ENCODE measurements around the gene MORF4L1.
"Not testable (repeated sequence)": the region's sequence is repeated elsewhere in the genome, so short reads cannot be mapped to it uniquely, and the experiment has no call there.

Gene MORF4L1

DNA sequence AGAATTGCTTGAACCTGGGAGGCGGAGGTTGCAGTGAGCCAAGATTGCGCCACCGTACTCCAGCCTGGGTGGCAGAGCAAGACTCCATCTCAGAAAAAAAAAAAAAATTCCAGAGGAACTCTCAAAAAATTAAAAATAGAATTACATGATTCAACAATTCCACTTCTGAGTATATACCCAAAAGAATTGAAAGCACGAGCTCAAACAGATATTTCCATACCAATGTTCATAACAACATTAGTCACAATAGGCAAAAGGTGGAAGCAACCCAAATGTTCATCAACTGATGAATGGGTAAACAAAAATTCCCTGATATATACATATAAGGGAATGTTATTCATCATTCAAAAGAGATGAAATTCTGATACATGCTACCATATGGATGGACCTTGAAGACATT, 16.9 kb upstream of the MORF4L1 start:
- no peak for DNase-seq

DNA sequence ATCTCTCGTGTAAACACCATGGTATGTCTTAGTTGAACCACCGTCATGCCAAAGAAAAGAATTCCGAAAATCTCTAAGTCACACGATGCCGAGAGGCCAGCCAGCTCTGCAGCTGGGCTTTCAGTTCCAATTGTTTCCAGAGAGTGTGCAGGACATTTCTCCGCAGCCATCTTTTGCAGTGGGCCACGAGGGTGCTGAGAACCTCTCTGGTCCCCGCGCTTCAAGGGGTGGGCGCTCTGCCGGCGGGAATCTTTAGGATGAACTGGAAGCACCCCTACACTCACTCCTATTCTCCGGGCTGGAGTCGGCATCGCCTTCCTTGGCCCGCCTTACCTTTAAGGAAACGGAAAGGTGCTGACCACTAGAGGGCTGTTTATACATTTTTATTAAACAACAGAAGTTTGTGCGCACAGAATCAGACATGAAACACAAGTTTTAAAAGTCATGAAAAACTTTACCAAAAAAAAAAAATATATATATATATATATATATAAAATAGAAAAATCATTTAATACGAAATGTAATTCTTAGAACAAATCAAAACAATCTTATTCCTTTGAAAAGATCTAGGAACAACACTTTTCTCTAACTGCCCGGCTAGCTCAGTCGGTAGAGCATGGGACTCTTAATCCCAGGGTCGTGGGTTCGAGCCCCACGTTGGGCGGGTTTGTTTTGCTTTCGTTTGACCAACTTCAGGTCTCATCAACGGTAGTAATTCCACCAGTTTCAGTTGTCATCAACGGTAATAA, 12.5 kb upstream of the MORF4L1 start:
- DNase-seq = peak in 42 of 51 donors; percentile 4 to 66 (median 34)

DNA sequence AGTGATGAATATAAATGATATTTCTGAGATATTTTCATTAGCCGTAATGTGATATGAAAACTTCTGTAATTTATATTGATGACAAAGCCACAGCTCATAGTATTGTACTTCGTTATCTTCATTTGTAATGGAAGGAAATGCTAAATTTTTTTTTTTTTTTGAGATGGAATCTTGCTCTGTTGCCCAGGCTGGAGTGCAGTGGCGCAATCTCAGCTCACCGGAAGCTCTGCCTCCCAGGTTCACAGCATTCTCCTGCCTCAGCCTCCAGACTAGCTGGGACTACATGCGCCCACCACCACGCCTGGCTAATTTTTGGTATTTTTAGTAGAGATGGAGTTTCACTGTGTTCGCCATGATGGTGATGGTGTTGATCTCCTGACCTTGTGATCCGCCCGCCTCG, 7.1 kb upstream of the MORF4L1 start:
- DNase-seq = not testable (repeated sequence)

DNA sequence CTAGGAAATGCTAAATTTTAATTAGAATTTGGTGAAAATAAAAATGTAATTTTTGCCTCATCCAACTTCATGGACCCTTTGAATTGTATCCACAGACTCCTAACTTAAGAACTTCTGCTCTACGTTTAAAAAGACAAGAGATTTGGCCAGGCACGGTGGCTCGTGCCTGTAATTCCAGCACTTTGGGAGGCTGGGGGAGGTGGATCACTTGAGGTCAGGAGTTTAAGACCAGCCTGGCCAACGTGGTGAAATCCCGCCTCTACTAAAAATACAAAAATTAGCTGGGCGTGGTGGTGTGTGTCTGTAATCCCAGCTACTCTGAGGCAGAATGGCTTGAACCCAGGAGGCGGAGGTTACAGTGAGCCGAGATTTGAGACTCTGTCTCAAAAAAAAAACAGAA, 6.7 kb upstream of the MORF4L1 start:
- not testable (repeated sequence) for DNase-seq

DNA sequence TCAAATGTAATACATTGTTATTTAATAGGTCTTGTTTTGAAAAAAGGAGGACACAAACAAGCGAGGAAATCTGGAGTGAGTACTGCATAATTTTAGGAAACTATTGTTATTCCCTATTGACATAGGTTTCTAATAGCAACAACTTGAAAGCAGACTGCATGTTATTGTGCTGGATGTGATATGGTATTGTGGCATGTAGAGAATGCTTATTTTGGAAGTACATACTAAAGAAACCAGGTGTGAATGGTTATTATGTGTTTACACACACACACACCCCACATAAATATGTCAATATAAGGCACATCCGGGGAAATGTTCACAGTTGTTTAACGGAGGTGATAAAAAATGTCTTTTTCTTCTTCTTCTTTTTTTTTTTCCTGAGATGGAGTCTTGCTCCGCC, 5.9 kb upstream of the MORF4L1 start:
- no peak for DNase-seq

DNA sequence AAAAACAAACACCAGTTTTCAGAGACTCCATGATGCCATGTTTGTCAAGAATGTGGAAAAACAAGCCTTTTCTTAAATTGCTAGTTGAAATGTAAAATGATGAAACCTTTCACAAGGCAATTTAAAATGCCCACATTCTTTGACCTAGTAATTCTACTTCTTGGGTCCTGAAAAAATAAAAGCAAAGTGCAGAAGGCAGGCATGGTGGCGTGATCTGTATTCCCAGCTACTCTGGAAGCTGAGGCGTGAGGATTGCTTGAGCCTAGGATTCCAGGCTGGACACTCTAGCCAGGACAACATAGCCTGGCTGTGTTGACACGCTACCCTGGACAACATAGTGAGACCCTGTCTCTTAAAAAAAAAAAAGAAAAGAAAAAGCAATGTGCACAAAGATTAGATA, 4.3 kb upstream of the MORF4L1 start:
- no peak for DNase-seq

DNA sequence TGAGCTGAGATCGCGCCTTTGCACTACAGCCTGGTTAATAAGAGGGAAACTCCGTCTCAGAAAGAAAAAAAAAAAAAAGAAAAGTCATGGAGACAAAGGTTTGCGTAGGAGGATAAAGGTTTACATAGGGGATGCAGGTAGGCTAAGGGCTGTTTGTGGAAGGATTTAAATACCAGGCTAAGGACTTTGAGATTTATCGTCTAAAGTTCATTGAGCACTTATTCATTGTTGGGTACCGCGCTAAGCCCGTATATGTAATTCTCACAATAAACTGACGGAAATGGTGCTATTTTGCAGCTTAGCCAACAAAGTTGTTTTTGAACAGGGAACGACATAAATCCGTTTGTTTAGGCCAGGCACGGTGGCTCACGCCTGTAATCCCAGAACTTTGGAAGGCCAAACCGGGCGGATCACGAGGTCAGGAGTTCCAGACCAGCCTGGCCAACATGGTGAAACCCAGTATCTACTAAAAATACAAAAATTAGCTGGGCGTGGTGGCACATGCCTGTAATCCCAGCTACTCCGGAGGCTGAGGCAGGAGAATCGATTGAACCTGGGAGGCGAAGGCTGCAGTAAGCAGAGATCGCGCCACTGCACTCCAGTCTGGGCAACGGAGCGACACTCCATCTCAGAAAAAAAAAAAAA, 1.1 kb upstream of the MORF4L1 start:
- DNase-seq = not testable (repeated sequence)

DNA sequence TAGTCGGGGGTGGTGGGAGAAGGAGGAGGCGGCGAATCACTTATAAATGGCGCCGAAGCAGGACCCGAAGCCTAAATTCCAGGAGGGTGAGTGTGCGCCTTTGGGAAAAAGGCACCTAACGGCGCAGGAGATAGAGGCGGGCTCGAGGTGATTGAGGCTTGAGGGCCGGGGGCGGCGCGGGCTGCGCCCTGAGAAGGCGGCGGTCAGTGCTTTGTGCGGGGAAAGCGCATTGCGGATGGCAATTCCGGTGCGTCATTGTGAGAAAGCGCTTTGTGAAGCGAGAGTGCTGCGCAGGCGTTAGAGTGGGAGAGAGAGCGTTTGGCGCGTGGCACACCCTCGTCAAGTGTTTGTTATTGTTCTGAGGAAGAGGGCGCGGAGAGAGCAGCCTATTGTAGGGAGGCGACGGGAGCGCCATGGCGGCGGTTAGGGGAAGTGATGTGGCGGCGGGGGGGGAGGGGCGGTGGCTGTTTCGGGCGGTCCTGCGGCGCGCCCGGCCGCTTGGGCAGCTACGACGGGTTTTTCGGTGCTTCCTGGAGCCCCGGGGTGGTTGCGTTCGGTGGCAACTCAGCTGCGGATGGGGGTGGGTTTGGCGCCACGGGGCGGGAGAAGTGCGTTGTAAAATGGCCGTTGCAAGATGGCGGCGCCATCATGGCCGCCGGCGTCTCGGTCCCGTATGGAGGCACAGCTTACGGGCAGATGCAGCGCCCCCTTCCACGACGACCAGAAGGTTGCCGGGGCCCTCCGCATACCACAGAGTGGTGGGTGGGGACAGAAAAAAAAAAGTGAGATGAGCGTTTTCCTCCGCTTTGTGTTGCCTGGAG, 492 bp downstream of the MORF4L1 start:
- DNase-seq = peak in 48 of 51 donors; percentile 35 to 91 (median 71)

DNA sequence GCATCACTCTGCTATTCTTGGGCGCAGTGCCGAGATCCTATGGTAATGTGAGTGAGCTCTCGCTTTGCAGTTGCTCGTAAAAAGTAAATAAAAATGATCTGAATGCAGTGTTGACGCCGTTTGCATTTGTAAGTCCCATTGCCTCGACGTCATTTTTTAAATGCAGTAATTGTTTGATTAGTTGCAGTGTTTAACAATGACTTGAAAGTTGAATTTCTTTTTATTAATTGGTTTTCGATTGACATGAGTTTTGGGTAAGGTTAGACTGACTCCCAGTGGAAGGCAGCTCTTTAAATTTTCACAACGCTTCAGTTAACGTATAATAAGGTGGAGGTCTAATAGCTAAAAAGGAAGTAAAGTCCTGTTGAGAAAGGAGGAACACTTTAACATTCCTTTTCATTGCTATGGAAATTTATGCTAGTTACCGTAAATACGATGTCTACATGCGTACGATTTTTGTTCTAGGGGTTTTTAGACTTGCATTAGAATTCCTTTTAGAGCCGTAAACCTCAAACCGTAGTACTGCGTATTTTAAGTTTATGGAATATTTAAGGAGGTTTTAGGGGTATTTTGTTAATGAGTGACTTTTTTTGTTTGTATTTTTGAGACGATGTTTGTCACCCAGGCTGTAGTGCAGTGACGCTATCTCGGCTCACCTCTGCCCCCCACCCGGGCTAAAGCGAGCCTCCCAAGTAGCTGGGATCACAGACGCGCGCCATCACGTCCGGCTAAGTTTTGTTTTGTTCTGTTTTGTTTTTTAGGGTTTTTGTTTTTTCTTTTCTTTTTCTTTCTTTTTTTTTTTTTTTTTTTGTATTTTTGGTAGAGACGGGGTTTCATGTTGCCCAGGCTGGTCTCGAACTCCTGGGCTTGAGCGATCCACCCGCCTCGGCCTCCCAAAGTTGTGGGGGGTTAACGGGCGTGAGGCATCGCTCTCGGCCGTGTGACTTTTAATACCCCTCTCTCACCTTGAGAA, 1.4 kb downstream of the MORF4L1 start:
- peak in 3 of 51 donors; percentile 3 to 29 (median 9) for DNase-seq

DNA sequence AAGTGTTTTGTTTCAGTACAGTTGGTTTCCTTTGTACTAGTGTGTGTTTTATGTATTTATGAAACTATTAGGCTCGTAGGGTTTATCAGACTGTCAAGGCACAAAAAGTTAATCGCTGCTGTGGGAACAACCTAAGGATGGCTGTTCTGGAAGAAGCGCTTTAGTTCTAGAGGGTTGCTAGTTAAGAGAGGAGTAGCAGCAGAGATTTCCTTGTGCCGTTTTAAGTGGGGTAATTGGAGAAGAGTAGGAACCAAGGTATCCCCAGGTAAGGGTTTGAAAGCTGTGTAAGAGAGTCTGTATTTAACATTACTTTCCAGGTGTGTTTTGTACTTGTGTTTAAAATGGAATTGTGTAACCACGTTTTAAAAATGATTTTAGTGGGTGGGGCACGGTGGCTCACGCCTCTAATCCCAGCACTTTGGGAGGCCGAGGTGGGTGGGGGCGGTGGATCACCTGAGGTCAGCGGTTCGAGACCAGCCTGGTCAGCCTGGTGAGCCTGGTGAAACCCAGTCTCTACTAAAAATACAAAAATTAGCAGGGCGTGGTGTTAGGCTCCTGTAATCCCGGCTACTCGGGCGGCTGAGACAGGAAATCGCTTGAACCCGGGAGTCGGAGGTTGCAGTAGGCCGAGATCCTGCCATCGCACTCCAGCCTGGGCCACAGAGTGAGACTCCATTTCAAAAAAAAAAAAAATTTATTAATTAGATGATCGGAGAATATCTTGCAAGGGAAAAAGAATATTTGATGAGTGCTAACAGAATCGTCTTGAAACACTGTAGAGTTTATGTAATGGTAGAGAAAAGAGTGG, 2.6 kb downstream of the MORF4L1 start:
- peak in 1 of 51 donors; percentile 5 for DNase-seq

DNA sequence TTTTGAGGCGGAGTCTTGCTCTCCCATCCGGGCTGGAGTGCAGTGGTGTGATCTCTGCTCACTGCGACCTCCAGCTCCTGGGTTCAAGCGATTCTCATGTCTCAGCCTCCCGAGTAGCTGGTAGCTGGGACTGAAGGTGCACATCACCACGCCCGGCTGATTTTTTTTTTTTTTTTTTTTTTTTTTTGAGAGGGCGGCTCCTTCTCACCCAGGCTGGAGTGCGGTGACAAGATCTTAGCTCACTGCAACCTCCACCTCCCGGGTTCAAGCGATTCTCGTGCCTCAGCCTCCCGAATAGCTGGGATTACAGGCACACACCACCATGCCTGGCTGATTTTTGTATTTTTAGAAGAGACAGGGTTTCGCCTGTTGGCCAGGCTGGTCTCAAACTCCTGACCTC, 4.3 kb downstream of the MORF4L1 start:
- DNase-seq = not testable (repeated sequence)

DNA sequence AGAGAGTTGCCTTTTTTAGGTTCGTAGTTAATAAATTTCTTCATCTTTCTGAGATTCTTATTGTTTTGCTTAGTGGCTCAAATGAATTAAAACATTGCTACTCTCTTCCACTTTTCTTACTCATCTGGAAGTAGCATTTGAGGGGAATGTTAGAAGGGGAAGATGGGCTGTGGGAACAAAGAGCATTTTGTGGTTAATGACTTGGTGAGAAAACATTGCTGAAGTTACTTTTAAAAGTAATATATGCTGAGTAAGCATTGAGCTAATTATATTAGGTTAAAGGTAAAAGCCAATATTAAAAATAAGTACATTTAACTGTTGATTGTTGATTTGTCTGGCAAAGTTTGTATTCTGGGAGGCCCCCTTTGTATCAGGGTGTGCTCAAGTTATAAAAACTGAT, 5.7 kb downstream of the MORF4L1 start:
- DNase-seq = no peak

DNA sequence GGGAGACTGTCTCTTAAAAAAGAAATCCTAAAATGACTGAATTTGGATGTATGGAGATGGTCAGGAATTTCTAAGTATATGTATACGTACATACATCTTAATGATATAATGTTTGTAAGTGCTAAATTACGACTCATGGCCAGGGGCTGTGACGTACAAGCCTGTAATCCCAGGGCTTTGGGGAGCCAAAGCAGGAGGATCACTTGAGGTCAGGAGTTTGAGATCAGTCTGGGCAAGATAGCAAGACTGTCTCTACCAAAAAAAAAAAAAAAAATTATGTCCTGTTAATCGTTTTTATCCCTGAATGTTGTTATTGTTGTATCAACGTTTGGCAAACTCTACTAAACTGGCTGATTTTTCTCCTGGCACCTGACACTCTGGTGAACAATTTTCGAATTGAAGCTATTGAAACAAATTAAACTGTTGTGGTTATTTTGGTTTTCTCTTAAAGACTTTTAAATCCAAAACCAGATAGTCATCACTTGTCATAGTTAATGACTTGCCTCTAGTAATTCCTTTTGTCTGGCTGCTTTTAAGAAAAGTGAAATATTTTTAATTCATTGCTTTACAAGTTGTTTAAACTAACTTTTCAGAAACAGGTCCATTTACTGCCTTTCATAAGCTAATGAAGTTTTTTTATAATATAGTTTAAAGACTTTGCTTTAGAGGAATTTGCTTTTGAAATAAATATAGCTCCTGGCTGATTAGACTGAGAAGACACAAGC, 7.0 kb downstream of the MORF4L1 start:
- DNase-seq = no peak

DNA sequence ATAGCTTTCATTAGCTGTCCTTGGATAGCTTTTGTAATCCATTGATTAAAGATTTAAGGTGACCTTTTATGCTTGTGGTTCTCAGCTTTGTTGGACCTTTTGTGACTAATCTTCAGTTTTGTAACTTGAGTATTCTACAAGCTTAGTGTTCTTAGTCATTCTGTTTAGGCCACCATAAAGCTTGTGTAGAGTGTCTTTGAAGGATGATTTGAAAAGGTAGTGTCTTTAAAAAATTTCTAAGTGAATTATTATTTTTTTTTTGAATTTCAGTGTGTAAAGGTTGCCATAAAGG, 7.5 kb downstream of the MORF4L1 start:
- DNase-seq = no peak

DNA sequence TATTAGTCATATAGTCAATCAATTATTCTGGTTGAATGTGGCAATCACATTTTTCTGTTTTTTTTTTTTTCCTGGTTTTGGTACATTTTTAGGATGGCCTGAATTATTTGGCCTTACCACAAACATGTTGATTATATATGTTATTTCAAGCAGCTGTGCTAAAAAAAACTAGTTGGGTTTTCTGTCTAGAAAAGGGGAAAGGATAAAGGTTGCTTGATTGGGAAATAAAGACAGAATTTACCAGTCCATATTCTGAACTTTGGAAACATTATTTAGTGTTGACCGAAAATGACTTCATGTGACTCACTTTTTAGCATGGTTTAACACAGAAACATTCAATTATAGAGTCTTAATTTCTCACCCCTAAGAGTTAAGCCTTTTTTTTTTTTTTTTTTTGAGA, 8.1 kb downstream of the MORF4L1 start:
- DNase-seq = no peak

DNA sequence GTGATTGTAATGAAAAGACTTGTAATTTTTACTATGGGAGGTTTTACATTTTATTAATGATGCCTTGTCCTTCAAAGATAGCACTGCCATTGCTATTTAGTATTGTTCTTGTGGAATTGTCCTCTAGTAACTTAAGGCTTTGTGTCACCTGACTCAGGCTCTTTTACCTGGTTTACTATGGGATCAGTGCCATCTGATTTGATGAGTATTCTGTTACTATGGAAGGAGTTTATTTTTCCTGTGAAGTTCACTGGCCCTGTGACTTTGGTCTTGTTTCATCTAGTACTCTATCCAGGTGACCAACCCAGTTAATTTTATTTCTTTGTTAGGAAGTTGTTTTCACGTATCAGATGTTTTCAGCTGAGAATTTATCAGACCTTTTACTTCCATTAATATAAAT, 9.0 kb downstream of the MORF4L1 start:
- no peak for DNase-seq

DNA sequence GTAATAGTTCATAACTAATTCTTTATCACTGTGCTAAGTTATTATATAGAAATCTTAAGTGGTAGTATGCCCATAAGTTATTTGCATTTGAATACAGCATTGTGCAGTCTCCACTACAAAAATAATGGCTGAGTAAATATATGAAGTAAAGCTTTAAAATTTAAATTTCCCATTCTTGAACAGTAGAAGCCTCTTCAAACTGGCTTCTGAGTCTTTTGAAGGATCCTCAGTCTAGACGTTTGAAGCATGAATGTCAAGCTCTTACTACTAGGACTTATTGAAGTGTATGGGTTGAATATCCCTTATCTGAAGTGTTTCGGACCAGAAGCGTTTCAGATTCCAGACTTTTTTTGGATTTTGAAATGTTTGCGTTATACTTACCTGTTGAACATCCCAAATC, 16.3 kb downstream of the MORF4L1 start:
- DNase-seq = no peak

DNA sequence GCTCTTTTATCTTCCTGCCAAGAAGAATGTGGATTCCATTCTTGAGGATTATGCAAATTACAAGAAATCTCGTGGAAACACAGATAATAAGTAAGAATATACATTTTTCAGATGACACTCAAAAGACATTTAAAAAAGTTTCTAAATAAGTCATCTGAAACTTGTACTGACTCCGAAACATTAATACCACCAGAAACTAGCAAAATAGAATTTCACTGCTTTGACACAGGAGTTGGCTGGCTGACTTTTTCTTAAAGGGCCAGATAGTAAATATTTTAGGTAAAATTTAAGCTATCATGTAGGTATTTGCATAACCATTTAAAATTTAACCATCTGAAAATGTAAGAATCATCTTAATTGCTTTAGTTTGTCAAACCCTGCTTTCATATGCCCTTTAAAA, 20.8 kb downstream of the MORF4L1 start:
- no peak for DNase-seq

DNA sequence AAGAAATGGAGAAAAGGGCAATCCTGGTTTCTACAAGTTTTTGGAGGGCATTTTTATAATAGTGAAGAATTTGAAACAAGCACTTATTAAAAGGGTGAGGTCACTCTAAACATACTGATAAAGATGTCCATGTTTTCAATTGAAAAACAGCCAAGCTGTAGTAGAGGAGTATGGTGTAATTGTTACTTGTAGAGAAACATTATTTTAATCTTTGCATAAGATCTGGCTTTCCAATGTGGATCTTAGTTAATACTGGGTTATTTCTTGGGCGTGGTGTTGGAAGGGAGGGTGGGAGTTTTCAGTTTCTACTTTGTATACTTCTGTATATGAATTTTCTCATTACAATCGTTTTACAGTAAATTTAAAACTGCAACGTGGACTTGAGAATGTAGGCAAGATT, 22.8 kb downstream of the MORF4L1 start:
- DNase-seq = no peak

DNA sequence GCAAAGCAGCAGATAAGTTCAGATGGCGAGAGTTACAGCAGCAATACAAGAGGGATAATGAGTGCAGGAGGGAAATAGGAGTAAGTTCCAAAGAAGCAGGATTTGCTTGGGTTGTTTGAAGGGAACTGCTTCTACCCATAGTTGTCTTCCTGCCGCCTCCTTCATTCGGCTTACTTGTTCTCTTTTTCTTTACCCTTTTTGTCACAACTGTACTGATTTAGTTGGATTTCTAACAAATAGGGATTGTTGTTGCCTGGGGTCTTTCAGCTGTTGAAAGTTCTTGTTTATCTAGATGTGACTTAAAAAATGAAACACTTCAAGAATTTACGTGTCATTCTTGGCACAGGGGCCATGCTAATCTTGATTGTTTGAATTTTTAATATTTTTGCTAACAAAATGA, 25.9 kb downstream of the MORF4L1 start:
- DNase-seq = no peak

Measured in hypothalamus (tissue), 51 donors.